SU-DHL-6 (cell line): ENCODE results near the gene MCM5.

Experiments
- H2AFZ ChIP-seq: fragments of 200-600 bp; sonication (generic); 2 replicates; pipeline ENCODE4 v1.6.1; 2014; ENCODE audit warnings: low read depth, mild to moderate bottlenecking, moderate library complexity, mixed read lengths, antibody characterized with exemption, low read length; ENCODE audit not compliant: severe bottlenecking
- H3F3A ChIP-seq: fragments of 200-600 bp; shearing (Covaris generic); 2 replicates; pipeline ENCODE4 v1.6.0; 2016; ENCODE audit warnings: antibody characterized with exemption, mild to moderate bottlenecking; ENCODE audit not compliant: insufficient read depth
- H3K27ac ChIP-seq: fragments of 200-600 bp; sonication (generic); 2 replicates; pipeline ENCODE4 v1.5.1; 2016; ENCODE audit warnings: low read depth, mild to moderate bottlenecking, low read length, moderate library complexity, mixed read lengths
- H3K27me3 ChIP-seq: fragments of 200-600 bp; sonication (generic), shearing (Covaris generic); 2 replicates; pipeline ENCODE4 v1.6.0; 2014; ENCODE audit warnings: mild to moderate bottlenecking, low read length
- H3K36me3 ChIP-seq: fragments of 200-600 bp; sonication (generic); 2 replicates; pipeline ENCODE4 v1.6.1; 2014; ENCODE audit warnings: mild to moderate bottlenecking, low read length, mixed read lengths
- H3K4me2 ChIP-seq: fragments of 300-600, 200-600 bp; shearing (Covaris generic), sonication (generic); 2 replicates; pipeline ENCODE4 v1.6.0; 2014; ENCODE audit warnings: low read length, low read depth, mild to moderate bottlenecking; ENCODE audit not compliant: poor library complexity, severe bottlenecking
- H3K4me3 ChIP-seq: fragments of 200-600 bp; sonication (generic); 2 replicates; pipeline ENCODE4 v1.5.1; 2014; ENCODE audit warnings: antibody characterized with exemption, low read length, mild to moderate bottlenecking, mixed read lengths; ENCODE audit not compliant: insufficient read depth, poor library complexity, severe bottlenecking
- H3K79me2 ChIP-seq: fragments of 200-600 bp; sonication (generic); 2 replicates; pipeline ENCODE4 v1.6.1; 2014; ENCODE audit warnings: mild to moderate bottlenecking, low read length, moderate library complexity; ENCODE audit not compliant: insufficient read depth
- H3K9ac ChIP-seq: fragments of 200-600 bp; sonication (generic); 2 replicates; pipeline ENCODE4 v1.7.0; 2014; ENCODE audit warnings: mild to moderate bottlenecking, low read length
- H3K9me2 ChIP-seq: fragments of 200-600 bp; sonication (generic); replicated peaks from 2 replicates; pipeline ENCODE4 v1.6.1; 2014; ENCODE audit warnings: low read length; ENCODE audit not compliant: insufficient read depth
- H3K9me3 ChIP-seq: fragments of 200-600 bp; sonication (generic); 2 replicates; pipeline ENCODE4 v1.6.1; 2014; ENCODE audit warnings: low read length, mixed read lengths; ENCODE audit not compliant: insufficient read depth
- H4K20me1 ChIP-seq: fragments of 200-600 bp; sonication (generic); 2 replicates; pipeline ENCODE4 v1.6.1; 2014; ENCODE audit warnings: low read depth, mild to moderate bottlenecking, antibody characterized with exemption, low read length, moderate library complexity, mixed read lengths
- CTCF ChIP-seq: fragments of 200-600 bp; sonication (generic); IDR thresholded peaks from one replicate; pipeline ENCODE4 v1.5.1; 2017; ENCODE audit warnings: antibody characterized with exemption, mild to moderate bottlenecking, low read length, moderate library complexity; ENCODE audit not compliant: insufficient read depth, poor library complexity, severe bottlenecking
- EZH2phosphoT487 ChIP-seq: fragments of 200-600 bp; sonication (generic), shearing (Covaris generic); conservative IDR thresholded peaks from 2 replicates; pipeline ENCODE4 v1.6.1; 2018; ENCODE audit warnings: mild to moderate bottlenecking, antibody characterized with exemption, low read length, moderate library complexity, mixed read lengths

Gene MCM5

GRCh38 chr22:35353318-35353717 is 46.6 kb upstream of the MCM5 start:
- peak overlapping the region; percentile 54; the same call in 1 of the 2 replicates for H3K9ac ChIP-seq
- peak overlapping the region; percentile 93 for H2AFZ ChIP-seq
- H3F3A ChIP-seq = peaks cover 5% of the 10 kb centered on the region
- TF ChIP-seq CTCF (no peak), EZH2phosphoT487 (no peak)
- H3K9me2 ChIP-seq = no peaks in the 10 kb centered on the region
- no peaks in the 10 kb centered on the region for H3K9me3 ChIP-seq
- no peaks in the 10 kb centered on the region for H3K79me2 ChIP-seq
- H4K20me1 ChIP-seq = no peaks in the 10 kb centered on the region
- no peaks in the 10 kb centered on the region for H3K36me3 ChIP-seq
- H3K4me2 ChIP-seq = peak overlapping the region; percentile 61
- no peak overlapping the region for H3K4me3 ChIP-seq
- H3K27me3 ChIP-seq = no peaks in the 10 kb centered on the region
- peak overlapping the region; percentile 91 for H3K27ac ChIP-seq

- H3F3A ChIP-seq = peaks cover 5% of the 10 kb centered on the region
- no peak overlapping the region for H3K27ac ChIP-seq
- no peak overlapping the region for H3K4me2 ChIP-seq
- no peaks in the 10 kb centered on the region for H3K79me2 ChIP-seq
- no peaks in the 10 kb centered on the region for H3K9me3 ChIP-seq
- no peak for TF ChIP-seq CTCF
- no peak for TF ChIP-seq EZH2phosphoT487
- H3K36me3 ChIP-seq = no peaks in the 10 kb centered on the region
- no peaks in the 10 kb centered on the region for H3K27me3 ChIP-seq
- H2AFZ ChIP-seq = no peak overlapping the region
- no peak overlapping the region for H3K9ac ChIP-seq
- no peaks in the 10 kb centered on the region for H4K20me1 ChIP-seq
- H3K9me2 ChIP-seq = no peaks in the 10 kb centered on the region
- no peak overlapping the region for H3K4me3 ChIP-seq
Measured at GRCh38 chr22:35354068-35354467, 45.9 kb upstream of the MCM5 start.

GRCh38 chr22:35357883-35358621 is 41.9 kb upstream of the MCM5 start:
- H4K20me1 ChIP-seq = no peaks in the 10 kb centered on the region
- H3K27ac ChIP-seq = no peak overlapping the region
- no peak overlapping the region for H3K4me2 ChIP-seq
- no peaks in the 10 kb centered on the region for H3K36me3 ChIP-seq
- H3F3A ChIP-seq = no peaks in the 10 kb centered on the region
- H3K79me2 ChIP-seq = no peaks in the 10 kb centered on the region
- H3K9me3 ChIP-seq = no peaks in the 10 kb centered on the region
- H3K4me3 ChIP-seq = no peak overlapping the region
- no peaks in the 10 kb centered on the region for H3K27me3 ChIP-seq
- no peak overlapping the region for H3K9ac ChIP-seq
- TF ChIP-seq EZH2phosphoT487 = no peak
- no peak for TF ChIP-seq CTCF
- no peak overlapping the region for H2AFZ ChIP-seq
- H3K9me2 ChIP-seq = no peaks in the 10 kb centered on the region
